SK-N-SH (cell line): Measurements from ENCODE around the gene TMEM54.

Source experiments
- CTCF ChIP-seq: fragments of 200-600 bp; sonication (generic); IDR thresholded peaks from 2 replicates; pipeline ENCODE4 v1.6.1; 2017; ENCODE audit warnings: antibody characterized with exemption, mild to moderate bottlenecking, moderate library complexity
- EP300 ChIP-seq, 2 experiments: IDR thresholded peaks; 2 replicates each; pipeline versions ENCODE4 v1.4.0 to v1.6.1; 2012; ENCODE audit warnings: borderline replicate concordance in 1 of 2, low read depth in 1 of 2, low read length in 1 of 2
- EZH2phosphoT487 ChIP-seq: fragments of 200-600 bp; sonication (generic); IDR thresholded peaks from 2 replicates; pipeline ENCODE4 v1.6.1; 2017; ENCODE audit warnings: low read depth, mixed run types, mild to moderate bottlenecking, antibody characterized with exemption, moderate library complexity, borderline replicate concordance
- GABPA ChIP-seq: IDR thresholded peaks from 2 replicates; pipeline ENCODE4 v1.4.0; 2012; ENCODE audit warnings: low read depth, mild to moderate bottlenecking
- JUND ChIP-seq: IDR thresholded peaks from 2 replicates; pipeline ENCODE4 v1.4.0; 2012
- NFIC ChIP-seq: IDR thresholded peaks from 2 replicates; pipeline ENCODE4 v1.4.0; 2012; ENCODE audit warnings: borderline replicate concordance
- PBX3 ChIP-seq: IDR thresholded peaks from 2 replicates; pipeline ENCODE4; 2012
- POLR2AphosphoS5 ChIP-seq: IDR thresholded peaks from 2 replicates; pipeline ENCODE4 v1.6.1; 2012; ENCODE audit warnings: low read depth, low read length
- SIN3A ChIP-seq: IDR thresholded peaks from 2 replicates; pipeline ENCODE4 v1.6.1; 2012; ENCODE audit warnings: low read depth, mild to moderate bottlenecking, low read length, moderate library complexity, borderline replicate concordance
- TEAD4 ChIP-seq: IDR thresholded peaks from 2 replicates; pipeline ENCODE4 v1.4.0; 2012; ENCODE audit warnings: mild to moderate bottlenecking, borderline replicate concordance; ENCODE audit not compliant: insufficient read depth
- USF2 ChIP-seq: fragments of 150-350 bp; IDR thresholded peaks from 2 replicates; pipeline ENCODE4 v1.6.1; 2017; ENCODE audit warnings: antibody characterized with exemption, low read length, low read depth, borderline replicate concordance

GRCh38 chr1:32858791-32859190 is 42.4 kb downstream of the TMEM54 start:
- TF ChIP-seq PBX3 (no peak), CTCF (no peak), NFIC (no peak), SIN3A (no peak), USF2 (no peak), POLR2AphosphoS5 (no peak), TEAD4 (no peak), EZH2phosphoT487 (no peak), EP300 (IDR thresholded peaks at IDR 0.05; ENCODE audit: borderline replicate concordance in 1 of 2, low read depth in 1 of 2, low read length in 1 of 2) (no peak), JUND (no peak), GABPA (no peak)
